Neutrophil (primary cell): ENCODE results near the gene ITGA6.
A peak's percentile ranks its signal among the peaks of the same experiment; 100 is the strongest.

Experiments used
- H3K27ac ChIP-seq: fragments of 200-600 bp; sonication (generic); 2 replicates; pipeline ENCODE4 v1.5.1; 2016; ENCODE audit warnings: mild to moderate bottlenecking, moderate library complexity
- H3K27me3 ChIP-seq: fragments of 200-600 bp; sonication (generic); 2 replicates; pipeline ENCODE4 v1.6.0; 2016; ENCODE audit warnings: mild to moderate bottlenecking
- H3K36me3 ChIP-seq: fragments of 200-600 bp; sonication (generic); 2 replicates; pipeline ENCODE4 v1.5.1; 2017
- H3K4me1 ChIP-seq, 2 experiments: fragments of 200-600 bp in 1 of 2; sonication (generic) in 1 of 2; 1 replicate in 1 of 2; 2 replicates in 1 of 2; pipeline versions ENCODE4 v1.5.1 to v1.6.1; 2013 to 2016; ENCODE audit warnings: low read depth in 1 of 2, low read length in 1 of 2, mild to moderate bottlenecking in 1 of 2, moderate library complexity in 1 of 2; ENCODE audit not compliant: control insufficient read depth in 1 of 2, insufficient read depth in 1 of 2
- H3K4me3 ChIP-seq, 2 experiments: fragments of 200-600 bp in 1 of 2; sonication (generic) in 1 of 2; 1 replicate in 1 of 2; 2 replicates in 1 of 2; pipeline ENCODE4 v1.5.1; 2013 to 2016; ENCODE audit warnings: low read depth in 1 of 2, low read length in 1 of 2, mild to moderate bottlenecking in 1 of 2, moderate library complexity in 1 of 2
- H3K9me3 ChIP-seq: fragments of 200-600 bp; sonication (generic); 2 replicates; pipeline ENCODE4 v1.5.1; 2016
- CTCF ChIP-seq: fragments of 200-600 bp; sonication (generic); IDR thresholded peaks from 2 replicates; pipeline ENCODE4 v1.5.1; 2016; ENCODE audit warnings: antibody characterized with exemption

The ITGA6 gene

GRCh38 chr2:172448544-172449267, 21.3 kb downstream of the ITGA6 start:
- no peak for TF ChIP-seq CTCF
- no peaks in the 10 kb centered on the region for H3K27me3 ChIP-seq
- H3K4me3 ChIP-seq, result no peak overlapping the region
- H3K27ac ChIP-seq, result no peak overlapping the region
- no peaks in the 10 kb centered on the region for H3K9me3 ChIP-seq
- no peaks in the 10 kb centered on the region for H3K4me1 ChIP-seq
- peaks cover 7% of the 10 kb centered on the region for H3K36me3 ChIP-seq

GRCh38 chr2:172449911-172450550, 22.6 kb downstream of the ITGA6 start:
- Histone ChIP-seq H3K9me3 (no peaks in the 10 kb centered on the region), H3K27ac (no peak overlapping the region), H3K4me3 (no peak overlapping the region), H3K27me3 (no peaks in the 10 kb centered on the region), H3K4me1 (peaks cover 9 to 10% of the 10 kb centered on the region in 2 experiments), H3K36me3 (peaks cover 7% of the 10 kb centered on the region)
- no peak for TF ChIP-seq CTCF

GRCh38 chr2:172451923-172452322, 24.5 kb downstream of the ITGA6 start:
- H3K27ac ChIP-seq, result no peak overlapping the region
- peaks cover 26 to 27% of the 10 kb centered on the region in 2 experiments for H3K4me1 ChIP-seq
- H3K4me3 ChIP-seq, result no peak overlapping the region
- H3K36me3 ChIP-seq, result peaks cover 7% of the 10 kb centered on the region
- TF ChIP-seq CTCF, result no peak
- no peaks in the 10 kb centered on the region for H3K27me3 ChIP-seq
- no peaks in the 10 kb centered on the region for H3K9me3 ChIP-seq

- no peak overlapping the region for H3K27ac ChIP-seq
- no peak for TF ChIP-seq CTCF
- peaks cover 26 to 27% of the 10 kb centered on the region in 2 experiments for H3K4me1 ChIP-seq
- no peaks in the 10 kb centered on the region for H3K27me3 ChIP-seq
- no peaks in the 10 kb centered on the region for H3K9me3 ChIP-seq
- no peak overlapping the region for H3K4me3 ChIP-seq
- peaks cover 7% of the 10 kb centered on the region for H3K36me3 ChIP-seq
Measured at GRCh38 chr2:172452845-172453244, 25.5 kb downstream of the ITGA6 start.

GRCh38 chr2:172454404-172455120, 27.2 kb downstream of the ITGA6 start:
- H3K4me3 ChIP-seq, result no peak overlapping the region
- no peaks in the 10 kb centered on the region for H3K9me3 ChIP-seq
- H3K36me3 ChIP-seq, result peaks cover 7% of the 10 kb centered on the region
- peak overlapping the region; percentile 38 for H3K27ac ChIP-seq
- TF ChIP-seq CTCF, result no peak
- H3K27me3 ChIP-seq, result no peaks in the 10 kb centered on the region
- H3K4me1 ChIP-seq, result peaks cover 33 to 35% of the 10 kb centered on the region in 2 experiments
